ENCODE results near the gene TIMM50. TPM values are rescaled to one million over a fixed set of nuclear protein-coding genes. Genes with fewer than 3 reads are reported as not detected.

TIMM50 gene
- total and polyA plus RNA-seq, 2 of the 8 experiments (the other 6 are each of a cell fraction or from before 2014, with no cell fraction given), result 155 to 187 TPM

DNA sequence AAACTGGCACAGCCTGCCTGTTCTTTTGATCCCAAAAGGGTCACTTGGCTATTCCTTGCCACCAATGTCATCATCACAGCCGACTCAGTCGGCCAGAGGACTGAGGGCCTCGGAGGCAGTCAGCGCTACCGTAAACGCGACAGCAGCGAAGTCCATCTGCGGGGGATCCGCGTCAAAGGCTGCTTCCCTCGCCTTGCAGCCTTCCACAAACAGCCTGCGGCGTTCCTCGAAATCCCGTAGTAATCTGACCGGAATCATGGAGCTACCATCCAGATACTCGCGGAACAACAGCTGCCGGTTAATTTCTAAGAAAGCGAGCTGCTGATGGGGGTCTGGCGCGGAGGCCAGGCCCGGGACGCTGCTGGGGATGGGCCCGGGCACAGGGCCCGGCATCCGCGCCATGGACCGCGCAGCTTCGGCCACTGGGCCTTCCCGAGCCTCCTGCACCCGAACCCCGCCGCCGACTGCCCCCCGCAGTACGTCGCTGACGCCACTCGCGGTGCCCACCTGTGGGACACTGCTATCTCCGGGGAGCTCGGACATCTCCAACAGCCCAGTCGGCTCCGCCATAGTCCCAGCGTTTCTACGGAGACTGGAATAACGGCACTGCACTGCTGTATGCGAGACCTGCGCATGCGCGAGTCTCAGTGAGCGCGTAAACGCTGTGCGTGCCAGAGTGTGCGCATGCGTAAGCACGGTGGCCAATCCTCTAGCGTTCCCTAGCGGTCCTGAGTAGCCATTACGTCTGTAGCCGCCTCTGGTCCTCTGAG, 51.8 kb downstream of the TIMM50 start, which contains the start of gene EID2B:
TSS of gene EID2B (minus strand) at position 620 of the 770 bp plus-strand sequence. CDS start at position 570, 50 bp downstream.
- Histone ChIP-seq H3K23ac (ENCODE audit: insufficient read length) (no peak within 1 kb of the TSS), H3K4me3 (ENCODE audit: extremely low read depth in 1 of 4, insufficient read depth in 2 of 4, low read depth in 3 of 4, low read length in 4 of 4) (peak within 1 kb of the TSS; percentile 55 to 93 (median 78)), H3K18ac (ENCODE audit: extremely low read depth, low read length) (no peak within 1 kb of the TSS), H3K23me2 (ENCODE audit: low read depth, low read length) (peaks cover 4% of the 10 kb centered on the region), H3K4me2 (ENCODE audit: insufficient read depth in 1 of 2, low read depth in 2 of 2, low read length in 2 of 2) (peak within 1 kb of the TSS; percentile 68 to 96), H3K79me2 (ENCODE audit: control insufficient read depth in 1 of 2, insufficient read depth in 2 of 2, low read length in 2 of 2) (peaks cover 0 to 4% of the 10 kb centered on the region in 2 experiments; a peak in 1 of 4 replicates), H2BK15ac (ENCODE audit: low read length) (no peak within 1 kb of the TSS), H2AK5ac (ENCODE audit: low read depth, low read length) (no peak within 1 kb of the TSS), H3K9me3 (ENCODE audit: insufficient read depth in 2 of 2, low read depth in 1 of 2, low read length in 1 of 2) (peaks cover 0 to 4% of the 10 kb centered on the region in 2 experiments; a peak in 1 of 4 replicates), H2BK5ac (ENCODE audit: low read depth, low read length) (no peak within 1 kb of the TSS), H4K8ac (ENCODE audit: extremely low read depth, insufficient read depth, low read length) (peak within 1 kb of the TSS; percentile 69), H4K5ac (ENCODE audit: insufficient read length, low read depth, low read length) (peak within 1 kb of the TSS; percentile 32), H2BK120ac (replicated peaks; ENCODE audit: low read depth, low read length) (no peak within 1 kb of the TSS), H3K27me3 (replicated peaks in 1 of 4; ENCODE audit: control insufficient read depth in 3 of 4, extremely low read depth in 1 of 4, insufficient read depth in 3 of 4, low read length in 3 of 4) (peaks cover 0 to 3% (median 0%) of the 10 kb centered on the region in 4 experiments; a peak in 1 of 7 replicates), H3K4me1 (replicated peaks in 1 of 4; ENCODE audit: control insufficient read depth in 3 of 4, insufficient read depth in 4 of 4, low read length in 3 of 4) (no peaks in the 10 kb centered on the region), H2AFZ (ENCODE audit: low read length) (peak within 1 kb of the TSS; percentile 10; the same call in 1 of the 2 replicates), H3K36me3 (ENCODE audit: control insufficient read depth in 2 of 4, insufficient read depth in 4 of 4, low read length in 3 of 4) (no peaks in the 10 kb centered on the region), H3K27ac (ENCODE audit: low read depth, low read length) (no peak within 1 kb of the TSS), H2BK20ac (ENCODE audit: low read length) (no peak within 1 kb of the TSS), H3K56ac (replicated peaks; ENCODE audit: insufficient read length, low read depth, low read length) (no peak within 1 kb of the TSS), H3K79me1 (ENCODE audit: low read depth, low read length) (no peaks in the 10 kb centered on the region), H3K14ac (ENCODE audit: insufficient read length) (no peak within 1 kb of the TSS), H3K4ac (replicated peaks; ENCODE audit: insufficient read length, low read depth, low read length) (peak within 1 kb of the TSS; percentile 89), H3K9ac (replicated peaks in 1 of 4; ENCODE audit: extremely low read depth in 1 of 4, low read depth in 3 of 4, low read length in 3 of 4) (peak within 1 kb of the TSS; percentile 62 to 73 (median 66)), H4K20me1 (replicated peaks in 1 of 2; ENCODE audit: control insufficient read depth in 1 of 2, insufficient read depth in 2 of 2, low read length in 2 of 2) (peaks cover 0 to 4% of the 10 kb centered on the region in 2 experiments), H2BK12ac (ENCODE audit: low read depth, low read length) (no peak within 1 kb of the TSS), H4K91ac (replicated peaks; ENCODE audit: insufficient read length, low read length) (peak within 1 kb of the TSS; percentile 73)
- DNase-seq (ENCODE audit: low read depth in 1 of 2, low spot score in 2 of 2) (peak; percentile 94 to 96), FAIRE-seq (peak; percentile 55)
- 1% methylated on average over 65 of the region's 65 CpGs; no CpG with 5 or more reads in 1 of the 2 experiments for WGBS, 2 experiments (ENCODE audit: extremely low coverage in 1 of 2, insufficient coverage in 1 of 2, insufficient read length in 1 of 2, insufficient replicate concordance in 2 of 2, low coverage in 1 of 2, low lambda C conversion rate in 2 of 2, missing lambda C conversion rate in 1 of 2)
- CTCF ChIA-PET (ENCODE audit: partially characterized antibody), result interaction anchor here (0.6 to 10.6 kb wide), 24 partner anchors 8 to 240 kb away, joined by 3 to 101 read pairs (median 4); partner anchors contain the start of genes DLL3, EID2 and SELENOV
- POLR2A ChIA-PET (ENCODE audit: partially characterized antibody), result interaction anchor here (0.7 to 1.8 kb wide), 17 partner anchors 9 to 302 kb away, joined by 3 to 8 read pairs (median 5); partner anchors contain the start of genes DLL3, DYRK1B, MED29 and PAF1
- TF ChIP-seq POLR2A (IDR thresholded peaks at IDR 0.05; ENCODE audit: control extremely low read depth in 1 of 2, low read depth in 2 of 2, low read length in 2 of 2), result peak in 1 of 2 experiments; percentile 51; a peak in 1 of 3 replicates
- no peak for TF ChIP-seq CTBP2 (IDR thresholded peaks at IDR 0.05; ENCODE audit: borderline replicate concordance, insufficient read depth, insufficient read length, low read length)
- TF ChIP-seq SP4 (IDR thresholded peaks at IDR 0.05; ENCODE audit: low read length), result peak; percentile 93; the same call in 1 of the 2 replicates
- peak; percentile 100 for TF ChIP-seq NRF1 (IDR thresholded peaks at IDR 0.05; ENCODE audit: low read depth, low read length)
- peak; percentile 74 for TF ChIP-seq ASH2L (IDR thresholded peaks at IDR 0.05; ENCODE audit: low read length)
- 0 out of 2 replicates have a peak, but pooled peaks have one; percentile 11 for TF ChIP-seq CHD2 (IDR thresholded peaks at IDR 0.05; ENCODE audit: low read length)
- TF ChIP-seq CHD1 (IDR thresholded peaks at IDR 0.05; ENCODE audit: low read depth, low read length), result no peak
- no peak for TF ChIP-seq POU5F1 (IDR thresholded peaks at IDR 0.05; ENCODE audit: low read depth, low read length)
- TF ChIP-seq ZNF274 (IDR thresholded peaks at IDR 0.05; ENCODE audit: borderline replicate concordance, extremely low read depth, low read length), result no peak
- peak; percentile 51; the same call in 1 of the 2 replicates for TF ChIP-seq GTF2F1 (IDR thresholded peaks at IDR 0.05; ENCODE audit: borderline replicate concordance, low read depth, low read length)
- peak; percentile 57; the same call in 1 of the 2 replicates for TF ChIP-seq GABPA (IDR thresholded peaks at IDR 0.05; ENCODE audit: borderline replicate concordance, insufficient read depth, low read length)
- TF ChIP-seq CEBPB (IDR thresholded peaks at IDR 0.05; ENCODE audit: low read depth, low read length), result no peak

Data from H1 (cell line).